Stomach (tissue), 4 donors: ENCODE results near the gene PRR16.

Experiments used
- CTCF ChIP-seq, 7 experiments: fragments of 450-650 bp in 4 of 7; fragments of 200-600 bp in 3 of 7; sonication (generic) in 3 of 7; IDR thresholded peaks; one replicate each; pipeline ENCODE4 v1.5.1; 2016 to 2019; ENCODE audit warnings: antibody characterized with exemption in 7 of 7, control low read depth in 2 of 7, mild to moderate bottlenecking in 1 of 7
- POLR2AphosphoS5 ChIP-seq, 3 donors: sonication (generic); formaldehyde crosslinking; IDR thresholded peaks; one replicate each; pipeline ENCODE4 v1.6.1; 2016; ENCODE audit warnings: antibody characterized with exemption in 3 of 3

GRCh38 chr5:120576588-120576987, 112.5 kb downstream of the PRR16 start:
- TF ChIP-seq CTCF (IDR thresholded peaks at IDR 0.05) (no peak), POLR2AphosphoS5 (IDR thresholded peaks at IDR 0.05) (no peak)
